IMR-90 (cell line): ENCODE data around the gene SERP1. TPM values are rescaled to one million over a fixed set of nuclear protein-coding genes. Genes with fewer than 3 reads are reported as not detected.

ENCODE experiments used
- ATAC-seq: fragments of 200-7000 bp; cut with Tn5 transposase; 2 replicates; pipeline ENCODE4 v1.9.1; 2020; ENCODE audit warnings: low read depth, mild to moderate bottlenecking, moderate library complexity
- BruUV-seq: library from RNA; stranded (reverse); fragments of 400-500 nt; replicated peaks from 2 replicates; lab custom pipeline; 2021; lab: Mats Ljungman, UMichigan
- CTCF ChIA-PET: fragments of 300-600 bp; formaldehyde crosslinking; extraction: SDS; loops from one replicate; lab custom pipeline; 2021; ENCODE audit warnings: antibody characterized with exemption; lab: Yijun Ruan, JAX
- POLR2A ChIA-PET: fragments of 300-600 bp; sonication (Branson Sonifier 250); formaldehyde crosslinking; loops from one replicate; lab custom pipeline; 2022; ENCODE audit warnings: antibody characterized with exemption; ENCODE audit not compliant: unreplicated experiment; lab: Charles Lee
- DNase-seq: peaks from one replicate; pipeline ENCODE4 v3.0.0; 2013
- H2AFZ ChIP-seq: replicated peaks from 2 replicates; pipeline ENCODE3; 2013; ENCODE audit warnings: low read length, mild to moderate bottlenecking; ENCODE audit not compliant: poor library complexity
- H2AK5ac ChIP-seq: 2 replicates; pipeline ENCODE4 v1.6.1; 2013; ENCODE audit warnings: low read depth, low read length, inconsistent platforms
- H2AK9ac ChIP-seq: replicated peaks from 2 replicates; pipeline ENCODE3; 2013; ENCODE audit warnings: mild to moderate bottlenecking, low read depth, low read length, moderate library complexity; ENCODE audit not compliant: poor library complexity
- H2BK120ac ChIP-seq: 2 replicates; pipeline ENCODE4 v1.6.1; 2013; ENCODE audit warnings: low read depth, low read length, inconsistent platforms
- H2BK15ac ChIP-seq: 3 replicates; pipeline ENCODE4 v1.6.1; 2013; ENCODE audit warnings: low read depth, low read length, inconsistent platforms
- H2BK20ac ChIP-seq: 2 replicates; pipeline ENCODE4 v1.6.1; 2013; ENCODE audit warnings: low read depth, mild to moderate bottlenecking, inconsistent platforms, low read length, moderate library complexity
- H2BK5ac ChIP-seq: 2 replicates; pipeline ENCODE4 v1.6.1; 2013; ENCODE audit warnings: mild to moderate bottlenecking, low read depth, low read length, inconsistent platforms; ENCODE audit not compliant: poor library complexity, severe bottlenecking
- H3K14ac ChIP-seq: replicated peaks from 2 replicates; pipeline ENCODE4 v1.6.1; 2013; ENCODE audit warnings: low read depth, low read length, inconsistent platforms
- H3K18ac ChIP-seq: 2 replicates; pipeline ENCODE4 v1.6.1; 2013; ENCODE audit warnings: low read depth, low read length, control low read depth
- H3K23ac ChIP-seq: 2 replicates; pipeline ENCODE4 v1.6.1; 2013; ENCODE audit warnings: low read depth, low read length, inconsistent platforms
- H3K27ac ChIP-seq: 2 replicates; pipeline ENCODE4 v1.5.1; 2013; ENCODE audit warnings: mild to moderate bottlenecking, control low read depth, low read length; ENCODE audit not compliant: insufficient read depth
- H3K27me3 ChIP-seq: 2 replicates; pipeline ENCODE4 v1.6.1; 2013; ENCODE audit warnings: low read length; ENCODE audit not compliant: control insufficient read depth, insufficient read depth
- H3K36me3 ChIP-seq: 2 replicates; pipeline ENCODE4 v1.6.1; 2013; ENCODE audit warnings: low read length, mixed read lengths; ENCODE audit not compliant: control insufficient read depth, insufficient read depth
- H3K4ac ChIP-seq: 2 replicates; pipeline ENCODE4 v1.6.1; 2013; ENCODE audit warnings: low read depth, low read length, inconsistent platforms
- H3K4me1 ChIP-seq: 2 replicates; pipeline ENCODE4 v1.6.1; 2013; ENCODE audit warnings: low read length, mixed read lengths; ENCODE audit not compliant: control insufficient read depth, insufficient read depth
- H3K4me2 ChIP-seq: 2 replicates; pipeline ENCODE4 v1.6.1; 2013; ENCODE audit warnings: low read depth, mild to moderate bottlenecking, control low read depth, low read length, moderate library complexity
- H3K4me3 ChIP-seq: 2 replicates; pipeline ENCODE4 v1.5.1; 2013; ENCODE audit warnings: low read depth, mild to moderate bottlenecking, control low read depth, low read length, moderate library complexity; ENCODE audit not compliant: insufficient read depth
- H3K56ac ChIP-seq: 2 replicates; pipeline ENCODE4 v1.6.1; 2013; ENCODE audit warnings: low read length, inconsistent platforms; ENCODE audit not compliant: insufficient read depth; ENCODE audit errors: extremely low read depth
- H3K79me1 ChIP-seq, 2 experiments: 2 replicates each; pipeline ENCODE4 v1.6.1; 2013; ENCODE audit warnings: low read length in 2 of 2, inconsistent platforms in 1 of 2, low read depth in 1 of 2
- H3K9ac ChIP-seq: 2 replicates; pipeline ENCODE4 v1.6.1; 2013; ENCODE audit warnings: low read depth, low read length, control low read depth
- H3K9me1 ChIP-seq: 2 replicates; pipeline ENCODE4 v1.6.1; 2013; ENCODE audit warnings: low read length, inconsistent platforms; ENCODE audit not compliant: insufficient read depth
- H3K9me3 ChIP-seq: 2 replicates; pipeline ENCODE4 v1.6.1; 2013; ENCODE audit warnings: low read length; ENCODE audit not compliant: control insufficient read depth, insufficient read depth
- H4K20me1 ChIP-seq: 2 replicates; pipeline ENCODE4 v1.6.1; 2013; ENCODE audit warnings: low read length, inconsistent platforms; ENCODE audit not compliant: insufficient read depth
- H4K5ac ChIP-seq: 2 replicates; pipeline ENCODE4 v1.6.1; 2013; ENCODE audit warnings: mild to moderate bottlenecking, low read depth, low read length, control low read depth
- H4K8ac ChIP-seq, 2 experiments: 2 replicates each; pipeline ENCODE4 v1.6.1; 2013; ENCODE audit warnings: low read depth in 2 of 2, low read length in 2 of 2, control low read depth in 1 of 2, inconsistent platforms in 1 of 2
- H4K91ac ChIP-seq: 2 replicates; pipeline ENCODE4 v1.6.1; 2013; ENCODE audit warnings: low read depth, low read length, inconsistent platforms; ENCODE audit not compliant: insufficient read depth
- BHLHE40 ChIP-seq: fragments of 150-350 bp; IDR thresholded peaks from 2 replicates; pipeline ENCODE4 v1.6.1; 2016; ENCODE audit warnings: mild to moderate bottlenecking, low read depth, low read length
- CEBPB ChIP-seq: IDR thresholded peaks from 2 replicates; pipeline ENCODE4 v1.6.1; 2012; ENCODE audit warnings: low read depth, low read length, improper control_type of control experiment
- CHD1 ChIP-seq: IDR thresholded peaks from 2 replicates; pipeline ENCODE4 v1.6.1; 2012; ENCODE audit warnings: low read depth, low read length, improper control_type of control experiment
- CTCF ChIP-seq: conservative IDR thresholded peaks from 2 replicates; pipeline ENCODE4 v1.5.1; 2012; ENCODE audit warnings: mild to moderate bottlenecking, low read depth, low read length, improper control_type of control experiment
- ELK1 ChIP-seq: fragments of 150-350 bp; IDR thresholded peaks from 2 replicates; pipeline ENCODE4 v1.6.1; 2016; ENCODE audit warnings: low read depth, mild to moderate bottlenecking, low read length, moderate library complexity, borderline replicate concordance
- FOS ChIP-seq: fragments of 150-350 bp; IDR thresholded peaks from 2 replicates; pipeline ENCODE4 v1.6.1; 2016; ENCODE audit warnings: low read depth, low read length
- MAFK ChIP-seq: IDR thresholded peaks from 2 replicates; pipeline ENCODE4 v1.6.1; 2012; ENCODE audit warnings: low read depth, low read length, improper control_type of control experiment
- MAZ ChIP-seq: IDR thresholded peaks from 2 replicates; pipeline ENCODE4 v1.6.1; 2012; ENCODE audit warnings: low read depth, mild to moderate bottlenecking, low read length, improper control_type of control experiment, moderate library complexity, borderline replicate concordance
- MXI1 ChIP-seq: IDR thresholded peaks from 2 replicates; pipeline ENCODE4 v1.6.1; 2012; ENCODE audit warnings: low read depth, mild to moderate bottlenecking, low read length, moderate library complexity, borderline replicate concordance
- NFE2L2 ChIP-seq: fragments of 150-350 bp; IDR thresholded peaks from 2 replicates; pipeline ENCODE4 v1.6.1; 2016; ENCODE audit warnings: low read depth, mild to moderate bottlenecking, low read length
- POLR2A ChIP-seq: IDR thresholded peaks from 2 replicates; pipeline ENCODE4 v1.6.1; 2012; ENCODE audit warnings: mild to moderate bottlenecking, low read depth, low read length
- RAD21 ChIP-seq: IDR thresholded peaks from 2 replicates; pipeline ENCODE4 v1.6.1; 2012; ENCODE audit warnings: low read length, improper control_type of control experiment
- RCOR1 ChIP-seq: IDR thresholded peaks from 2 replicates; pipeline ENCODE4 v1.6.1; 2012; ENCODE audit warnings: mild to moderate bottlenecking, low read length, improper control_type of control experiment; ENCODE audit not compliant: insufficient replicate concordance
- RFX5 ChIP-seq: IDR thresholded peaks from 2 replicates; pipeline ENCODE4 v1.8.0; 2012; ENCODE audit warnings: low read depth, mild to moderate bottlenecking, low read length, moderate library complexity
- SMC3 ChIP-seq: fragments of 150-350 bp; IDR thresholded peaks from 2 replicates; pipeline ENCODE4 v1.6.1; 2016; ENCODE audit warnings: low read depth, mild to moderate bottlenecking, antibody characterized with exemption, low read length, moderate library complexity
- USF2 ChIP-seq: fragments of 150-350 bp; IDR thresholded peaks from 2 replicates; pipeline ENCODE4 v1.6.1; 2017; ENCODE audit warnings: mild to moderate bottlenecking, antibody characterized with exemption, low read length, low read depth
- WGBS, 2 experiments: methylation state at CpG; one replicate each; pipeline versions ENCODE4 v1.1.5 to v1.1.7; 2013; ENCODE audit warnings: missing lambda C conversion rate in 2 of 2; ENCODE audit not compliant: insufficient read length in 1 of 2; ENCODE audit errors: extremely low coverage in 2 of 2; 5-methylcytosine and 5-hydroxymethylcytosine counted together
- dilution Hi-C: fragments of 300-500 bp; cut with HindIII; formaldehyde crosslinking; loops from one replicate; pipeline ENCODE4 v1.14.3; 2018; ENCODE audit warnings: low sequenced_read_pairs; ENCODE audit not compliant: unreplicated experiment
- in situ Hi-C: fragments of 300-500 bp; cut with MboI; formaldehyde crosslinking; loops from 3 replicates; pipeline ENCODE4 v1.14.3; 2019; ENCODE audit warnings: low sequenced_read_pairs, inconsistent platforms, mixed read lengths
- intact Hi-C: fragments of 100-400 bp; cut with micrococcal nuclease; formaldehyde crosslinking; loops from 2 replicates; pipeline ENCODE4 v1.10.0; 2022
- polyA plus RNA-seq, 3 experiments: library from polyadenylated mRNA; depleted of rRNA; stranded (reverse); fragments of >200 nt; gene quantifications; 2 replicates each; pipeline ENCODE4 v1.2.3, GENCODE V29; 2012; ENCODE audit warnings: low replicate concordance in 1 of 3
- total RNA-seq: library from RNA; depleted of rRNA; stranded (reverse); fragments of >200 nt; gene quantifications from 2 replicates; pipeline ENCODE4 v1.2.3, GENCODE V29; 2012

The SERP1 gene
- total and polyA plus RNA-seq, 2 of the 4 experiments (the other 2 are of a cell fraction), result 64.0 to 73.4 TPM

- no peaks in the 10 kb centered on the region for H3K79me1 ChIP-seq
- H3K4me3 ChIP-seq, result no peak overlapping the region
- no peak overlapping the region for H3K18ac ChIP-seq
- H3K14ac ChIP-seq, result no peak overlapping the region
- H3K4ac ChIP-seq, result no peak overlapping the region
- H2AK9ac ChIP-seq, result no peak overlapping the region
- H4K5ac ChIP-seq, result no peak overlapping the region
- no peak overlapping the region for H4K8ac ChIP-seq
- H3K4me2 ChIP-seq, result no peak overlapping the region
- H3K9me3 ChIP-seq, result no peaks in the 10 kb centered on the region
- ATAC-seq, result no peak
- no TSS peak for BruUV-seq
- H3K4me1 ChIP-seq, result no peaks in the 10 kb centered on the region
- no peak overlapping the region for H2BK20ac ChIP-seq
- TF ChIP-seq RAD21 (no peak), MXI1 (no peak), MAZ (no peak), CTCF (no peak), BHLHE40 (no peak), RCOR1 (no peak), CEBPB (no peak), USF2 (no peak), ELK1 (no peak), POLR2A (no peak), FOS (no peak), NFE2L2 (no peak), CHD1 (no peak), SMC3 (no peak), RFX5 (no peak), MAFK (no peak)
- H2BK5ac ChIP-seq, result no peak overlapping the region
- no peak overlapping the region for H2AK5ac ChIP-seq
- no peak overlapping the region for H2AFZ ChIP-seq
- no peak overlapping the region for H2BK15ac ChIP-seq
- intact Hi-C loops (loop anchor here (10.0 kb wide), 1 partner anchor 576 kb away; no protein-coding TSS in a partner anchor), in situ Hi-C loops (no loop called here), dilution Hi-C loops (no loop called here)
- H3K36me3 ChIP-seq, result no peaks in the 10 kb centered on the region
- no CpG with 5 or more reads among the region's 4 CpGs for WGBS, 2 experiments
- H3K23ac ChIP-seq, result no peak overlapping the region
- no peaks in the 10 kb centered on the region for H4K20me1 ChIP-seq
- ChIA-PET POLR2A (no interaction called here), CTCF (interaction anchor here (1.4 kb wide), 1 partner anchor 9 kb away, joined by 3 read pairs; no protein-coding TSS in a partner anchor)
- H2BK120ac ChIP-seq, result no peak overlapping the region
- H3K27me3 ChIP-seq, result no peaks in the 10 kb centered on the region
- H3K56ac ChIP-seq, result no peak overlapping the region
- H3K9ac ChIP-seq, result no peak overlapping the region
- no peak for DNase-seq
- no peak overlapping the region for H3K27ac ChIP-seq
- no peaks in the 10 kb centered on the region for H3K9me1 ChIP-seq
- H4K91ac ChIP-seq, result no peak overlapping the region
These were observed 35.0 kb downstream of the SERP1 start for GRCh38 chr3:150511122-150511821.
